Measurements from ENCODE around the gene MBOAT2.

MBOAT2 gene

GRCh38 chr2:8987410-8987809, 16.1 kb downstream of the MBOAT2 start:
- Histone ChIP-seq H3K9me2 (replicated peaks; ENCODE audit: control insufficient read depth, low read length) (no peaks in the 10 kb centered on the region), H3K79me2 (ENCODE audit: control insufficient read depth, low read length) (peaks cover 66% of the 10 kb centered on the region), H3K4me1 (ENCODE audit: control insufficient read depth, low read length) (peaks cover 67% of the 10 kb centered on the region), H3K4me2 (ENCODE audit: low read length) (no peak overlapping the region), H3F3A (ENCODE audit: control insufficient read depth, insufficient read depth) (peaks cover 32% of the 10 kb centered on the region), H3K27ac (ENCODE audit: low read depth, low read length) (no peak overlapping the region), H3K4me3 (ENCODE audit: low read length) (no peak overlapping the region), H3K9me3 (ENCODE audit: control insufficient read depth, insufficient read depth, low read length) (no peaks in the 10 kb centered on the region), H3K36me3 (ENCODE audit: control insufficient read depth, low read length) (no peaks in the 10 kb centered on the region), H4K20me1 (ENCODE audit: control insufficient read depth, insufficient read depth, low read depth, low read length) (no peaks in the 10 kb centered on the region; the same call in 1 of the 2 replicates), H3K27me3 (ENCODE audit: control insufficient read depth, low read length) (no peaks in the 10 kb centered on the region)
- no peak for TF ChIP-seq EZH2phosphoT487 (IDR thresholded peaks at IDR 0.05; ENCODE audit: borderline replicate concordance, low read length)
- TF ChIP-seq, protein P1, sequence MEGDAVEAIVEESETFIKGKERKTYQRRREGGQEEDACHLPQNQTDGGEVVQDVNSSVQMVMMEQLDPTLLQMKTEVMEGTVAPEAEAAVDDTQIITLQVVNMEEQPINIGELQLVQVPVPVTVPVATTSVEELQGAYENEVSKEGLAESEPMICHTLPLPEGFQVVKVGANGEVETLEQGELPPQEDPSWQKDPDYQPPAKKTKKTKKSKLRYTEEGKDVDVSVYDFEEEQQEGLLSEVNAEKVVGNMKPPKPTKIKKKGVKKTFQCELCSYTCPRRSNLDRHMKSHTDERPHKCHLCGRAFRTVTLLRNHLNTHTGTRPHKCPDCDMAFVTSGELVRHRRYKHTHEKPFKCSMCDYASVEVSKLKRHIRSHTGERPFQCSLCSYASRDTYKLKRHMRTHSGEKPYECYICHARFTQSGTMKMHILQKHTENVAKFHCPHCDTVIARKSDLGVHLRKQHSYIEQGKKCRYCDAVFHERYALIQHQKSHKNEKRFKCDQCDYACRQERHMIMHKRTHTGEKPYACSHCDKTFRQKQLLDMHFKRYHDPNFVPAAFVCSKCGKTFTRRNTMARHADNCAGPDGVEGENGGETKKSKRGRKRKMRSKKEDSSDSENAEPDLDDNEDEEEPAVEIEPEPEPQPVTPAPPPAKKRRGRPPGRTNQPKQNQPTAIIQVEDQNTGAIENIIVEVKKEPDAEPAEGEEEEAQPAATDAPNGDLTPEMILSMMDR (IDR thresholded peaks at IDR 0.05; ENCODE audit: low read depth, low read length, poor library complexity, severe bottlenecking), result no peak

DNA sequence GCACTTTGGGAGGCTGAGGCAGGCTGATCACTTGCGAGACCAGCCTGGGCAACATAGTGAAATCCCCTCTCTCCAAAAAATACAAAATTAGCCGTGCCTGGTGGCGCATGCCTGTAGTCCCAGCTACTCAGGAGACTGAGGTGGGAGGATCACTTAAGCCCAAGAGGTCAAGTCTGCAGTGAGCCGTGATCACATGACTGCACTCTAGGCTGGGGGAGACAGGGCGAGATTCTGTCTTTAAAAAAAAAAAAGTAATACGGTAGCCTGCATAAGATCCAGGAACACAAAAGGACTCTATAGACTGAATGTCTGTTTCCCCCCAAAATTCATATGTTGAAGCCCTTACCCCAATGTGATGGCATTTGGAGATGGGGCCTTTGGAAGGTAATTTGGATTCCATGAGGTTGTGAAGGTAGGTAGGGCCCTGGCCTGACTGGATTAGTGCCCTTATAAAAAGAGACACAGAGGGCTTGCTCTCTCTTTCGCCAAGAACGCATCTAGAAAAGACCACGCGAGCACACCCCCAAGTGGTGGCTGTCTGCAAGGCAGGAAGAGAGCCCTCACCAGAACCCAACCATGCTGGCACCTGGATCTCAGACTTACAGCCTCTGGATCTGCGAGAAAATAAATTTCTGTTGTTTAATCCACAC, 17.0 kb downstream of the MBOAT2 start:
- peaks cover 32% of the 10 kb centered on the region for H3F3A ChIP-seq (ENCODE audit: control insufficient read depth, insufficient read depth)
- H3K27ac ChIP-seq (ENCODE audit: low read depth, low read length), result peak overlapping the region; percentile 92
- H3K9me3 ChIP-seq (ENCODE audit: control insufficient read depth, insufficient read depth, low read length), result no peaks in the 10 kb centered on the region
- no peaks in the 10 kb centered on the region; the same call in 1 of the 2 replicates for H4K20me1 ChIP-seq (ENCODE audit: control insufficient read depth, insufficient read depth, low read depth, low read length)
- H3K9me2 ChIP-seq (replicated peaks; ENCODE audit: control insufficient read depth, low read length), result no peaks in the 10 kb centered on the region
- no peak for TF ChIP-seq EZH2phosphoT487 (IDR thresholded peaks at IDR 0.05; ENCODE audit: borderline replicate concordance, low read length)
- TF ChIP-seq, protein P1 (IDR thresholded peaks at IDR 0.05; ENCODE audit: low read depth, low read length, poor library complexity, severe bottlenecking), result peak; percentile 83
- peak overlapping the region; percentile 95 for H3K4me2 ChIP-seq (ENCODE audit: low read length)
- H3K27me3 ChIP-seq (ENCODE audit: control insufficient read depth, low read length), result no peaks in the 10 kb centered on the region
- no peak overlapping the region for H3K4me3 ChIP-seq (ENCODE audit: low read length)
- peaks cover 77% of the 10 kb centered on the region for H3K4me1 ChIP-seq (ENCODE audit: control insufficient read depth, low read length)
- H3K79me2 ChIP-seq (ENCODE audit: control insufficient read depth, low read length), result peaks cover 71% of the 10 kb centered on the region
- no peaks in the 10 kb centered on the region for H3K36me3 ChIP-seq (ENCODE audit: control insufficient read depth, low read length)

GRCh38 chr2:8985561-8986326, 17.7 kb downstream of the MBOAT2 start:
- no peaks in the 10 kb centered on the region for H3K27me3 ChIP-seq (ENCODE audit: control insufficient read depth, low read length)
- peak overlapping the region; percentile 92 for H3K27ac ChIP-seq (ENCODE audit: low read depth, low read length)
- H3K79me2 ChIP-seq (ENCODE audit: control insufficient read depth, low read length), result peaks cover 71% of the 10 kb centered on the region
- H3F3A ChIP-seq (ENCODE audit: control insufficient read depth, insufficient read depth), result peaks cover 32% of the 10 kb centered on the region
- no peaks in the 10 kb centered on the region for H3K36me3 ChIP-seq (ENCODE audit: control insufficient read depth, low read length)
- H3K4me3 ChIP-seq (ENCODE audit: low read length), result peak overlapping the region; percentile 78
- no peaks in the 10 kb centered on the region; the same call in 1 of the 2 replicates for H4K20me1 ChIP-seq (ENCODE audit: control insufficient read depth, insufficient read depth, low read depth, low read length)
- peaks cover 83% of the 10 kb centered on the region for H3K4me1 ChIP-seq (ENCODE audit: control insufficient read depth, low read length)
- H3K9me3 ChIP-seq (ENCODE audit: control insufficient read depth, insufficient read depth, low read length), result no peaks in the 10 kb centered on the region
- TF ChIP-seq EZH2phosphoT487 (IDR thresholded peaks at IDR 0.05; ENCODE audit: borderline replicate concordance, low read length), result no peak
- TF ChIP-seq, protein P1 (IDR thresholded peaks at IDR 0.05; ENCODE audit: low read depth, low read length, poor library complexity, severe bottlenecking), result no peak
- no peaks in the 10 kb centered on the region for H3K9me2 ChIP-seq (replicated peaks; ENCODE audit: control insufficient read depth, low read length)
- peak overlapping the region; percentile 95 for H3K4me2 ChIP-seq (ENCODE audit: low read length)
